ENCODE results near the gene LONRF2. TPM values are rescaled to one million over a fixed set of nuclear protein-coding genes. Genes with fewer than 3 reads are reported as not detected.
A peak's percentile ranks its signal among the peaks of the same experiment; 100 is the strongest.

The LONRF2 gene
- total and polyA plus RNA-seq, 2 of the 13 experiments (the other 11 are each of a cell fraction or from before 2014, with no cell fraction given): not detected

GRCh38 chr2:100286318-100286717 is 36.0 kb downstream of the LONRF2 start (continued):
- TF ChIP-seq, protein P1, sequence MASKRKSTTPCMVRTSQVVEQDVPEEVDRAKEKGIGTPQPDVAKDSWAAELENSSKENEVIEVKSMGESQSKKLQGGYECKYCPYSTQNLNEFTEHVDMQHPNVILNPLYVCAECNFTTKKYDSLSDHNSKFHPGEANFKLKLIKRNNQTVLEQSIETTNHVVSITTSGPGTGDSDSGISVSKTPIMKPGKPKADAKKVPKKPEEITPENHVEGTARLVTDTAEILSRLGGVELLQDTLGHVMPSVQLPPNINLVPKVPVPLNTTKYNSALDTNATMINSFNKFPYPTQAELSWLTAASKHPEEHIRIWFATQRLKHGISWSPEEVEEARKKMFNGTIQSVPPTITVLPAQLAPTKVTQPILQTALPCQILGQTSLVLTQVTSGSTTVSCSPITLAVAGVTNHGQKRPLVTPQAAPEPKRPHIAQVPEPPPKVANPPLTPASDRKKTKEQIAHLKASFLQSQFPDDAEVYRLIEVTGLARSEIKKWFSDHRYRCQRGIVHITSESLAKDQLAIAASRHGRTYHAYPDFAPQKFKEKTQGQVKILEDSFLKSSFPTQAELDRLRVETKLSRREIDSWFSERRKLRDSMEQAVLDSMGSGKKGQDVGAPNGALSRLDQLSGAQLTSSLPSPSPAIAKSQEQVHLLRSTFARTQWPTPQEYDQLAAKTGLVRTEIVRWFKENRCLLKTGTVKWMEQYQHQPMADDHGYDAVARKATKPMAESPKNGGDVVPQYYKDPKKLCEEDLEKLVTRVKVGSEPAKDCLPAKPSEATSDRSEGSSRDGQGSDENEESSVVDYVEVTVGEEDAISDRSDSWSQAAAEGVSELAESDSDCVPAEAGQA (IDR thresholded peaks at IDR 0.05; ENCODE audit: low read depth): no peak
- TF ChIP-seq, protein P1 (CRISPR knock-in tag; IDR thresholded peaks at IDR 0.05; ENCODE audit: borderline replicate concordance): no peak

DNA sequence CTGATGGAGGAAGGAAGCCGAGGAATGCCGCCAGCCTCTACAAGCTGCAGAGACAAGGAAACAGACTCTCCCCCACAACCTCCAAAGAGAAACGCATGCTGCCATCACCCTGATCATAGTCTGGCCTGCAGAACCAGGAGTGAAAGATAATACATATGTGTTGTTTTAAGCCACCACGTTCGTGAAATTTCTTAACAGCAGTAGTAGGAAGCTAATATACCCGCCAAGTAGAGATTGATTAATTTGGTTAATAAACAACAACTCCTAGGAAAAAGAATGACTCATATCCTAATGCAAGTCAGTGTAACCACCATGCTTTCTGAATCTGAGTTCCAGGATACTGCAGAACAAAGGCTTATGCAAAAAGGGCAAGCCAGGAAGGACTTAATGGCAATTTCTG is 36.6 kb downstream of the LONRF2 start:
- CTCF ChIA-PET (ENCODE audit: low intra/inter-chr PET ratio, low total read pairs): no interaction called here
- in situ Hi-C loops (cut with HindIII; ENCODE audit: extremely low pct_ligation_motif_present, low pct_unique_long_range_greater_than_20kb): no loop called here

More for the DNA sequence above, 36.6 kb downstream of the LONRF2 start:
- Histone ChIP-seq H3K9ac (ENCODE audit: insufficient read depth, low read depth, low read length) (no peak overlapping the region), H3K4me2 (ENCODE audit: low read depth, low read length) (no peak overlapping the region), H3K9me3 (ENCODE audit: low read length) (no peaks in the 10 kb centered on the region), H3K4me1 (ENCODE audit: insufficient read depth, low read length) (peaks cover 3% of the 10 kb centered on the region; the same call in 1 of the 2 replicates), H3K4me3 (replicated peaks in 1 of 3; ENCODE audit: insufficient read depth in 1 of 3, low read depth in 2 of 3, low read length in 3 of 3) (no peak overlapping the region), H3K27ac (ENCODE audit: extremely low read length, insufficient read depth, low read length) (no peak overlapping the region), H4K20me1 (ENCODE audit: insufficient read depth, low read length) (no peaks in the 10 kb centered on the region), H3K27me3 (ENCODE audit: control insufficient read depth in 1 of 2, insufficient read depth in 2 of 2, low read length in 2 of 2) (peaks cover 0 to 16% of the 10 kb centered on the region in 2 experiments; a peak in 2 of 5 replicates), H2AFZ (ENCODE audit: low read length) (no peak overlapping the region), H3K79me2 (ENCODE audit: insufficient read depth, low read length) (no peaks in the 10 kb centered on the region), H3K36me3 (replicated peaks in 1 of 2; ENCODE audit: control insufficient read depth in 1 of 2, insufficient read depth in 2 of 2, low read length in 2 of 2) (no peaks in the 10 kb centered on the region)
- DNase-seq (ENCODE audit: low spot score) (no peak), FAIRE-seq (no peak), ATAC-seq (0 out of 3 replicates have a peak, but pooled peaks have one; percentile 33)
- intact Hi-C loops (cut with micrococcal nuclease; ENCODE audit: unreplicated experiment): no loop called here
- POLR2A ChIA-PET: no interaction called here
- TF ChIP-seq POLR2G (IDR thresholded peaks at IDR 0.05; ENCODE audit: low read depth, low read length): no peak
- TF ChIP-seq ATF4 (CRISPR knock-in tag; IDR thresholded peaks at IDR 0.05): peak in 1 of 2 experiments; percentile 48; a peak in 2 of 4 replicates
- 0 out of 2 replicates have a peak, but pooled peaks have one; percentile 24 for TF ChIP-seq FOSL2 (CRISPR knock-in tag; IDR thresholded peaks at IDR 0.05)
- TF ChIP-seq, protein P2, sequence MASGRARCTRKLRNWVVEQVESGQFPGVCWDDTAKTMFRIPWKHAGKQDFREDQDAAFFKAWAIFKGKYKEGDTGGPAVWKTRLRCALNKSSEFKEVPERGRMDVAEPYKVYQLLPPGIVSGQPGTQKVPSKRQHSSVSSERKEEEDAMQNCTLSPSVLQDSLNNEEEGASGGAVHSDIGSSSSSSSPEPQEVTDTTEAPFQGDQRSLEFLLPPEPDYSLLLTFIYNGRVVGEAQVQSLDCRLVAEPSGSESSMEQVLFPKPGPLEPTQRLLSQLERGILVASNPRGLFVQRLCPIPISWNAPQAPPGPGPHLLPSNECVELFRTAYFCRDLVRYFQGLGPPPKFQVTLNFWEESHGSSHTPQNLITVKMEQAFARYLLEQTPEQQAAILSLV (CRISPR knock-in tag; IDR thresholded peaks at IDR 0.05; ENCODE audit: borderline replicate concordance): no peak
- no TSS peak for BruUV-seq (replicated peaks)
- 28% methylated on average over 6 of the region's 6 CpGs for WGBS (ENCODE audit: low lambda C conversion rate)
